ENCODE measurements around the gene FBXW4. TPM values are rescaled to one million over a fixed set of nuclear protein-coding genes. Genes with fewer than 3 reads are reported as not detected.

Gene FBXW4
- total RNA-seq, 6 experiments from 2014 or later = 15.1 to 29.5 (median 25.6) TPM

- Histone ChIP-seq H3K4me1 (no peaks in the 10 kb centered on the region), H3K27ac (no peak overlapping the region), H3K4me3 (no peak overlapping the region), H3K9me3 (no peaks in the 10 kb centered on the region), H3K27me3 (no peaks in the 10 kb centered on the region), H3K36me3 (no peaks in the 10 kb centered on the region)
- TF ChIP-seq POLR2A (IDR thresholded peaks at IDR 0.05) (no peak), CTCF (IDR thresholded peaks at IDR 0.05) (no peak)
- no peak for DNase-seq
- intact Hi-C loops (cut with DNase I) = no loop called here
- WGBS (ENCODE audit: insufficient coverage, low coverage, low lambda C conversion rate, missing lambda C conversion rate) = 78% methylated on average over 2 of the region's 2 CpGs
- ATAC-seq = no peak
Observed at GRCh38 chr10:101712997-101713396, 18.0 kb upstream of the FBXW4 start.

DNA sequence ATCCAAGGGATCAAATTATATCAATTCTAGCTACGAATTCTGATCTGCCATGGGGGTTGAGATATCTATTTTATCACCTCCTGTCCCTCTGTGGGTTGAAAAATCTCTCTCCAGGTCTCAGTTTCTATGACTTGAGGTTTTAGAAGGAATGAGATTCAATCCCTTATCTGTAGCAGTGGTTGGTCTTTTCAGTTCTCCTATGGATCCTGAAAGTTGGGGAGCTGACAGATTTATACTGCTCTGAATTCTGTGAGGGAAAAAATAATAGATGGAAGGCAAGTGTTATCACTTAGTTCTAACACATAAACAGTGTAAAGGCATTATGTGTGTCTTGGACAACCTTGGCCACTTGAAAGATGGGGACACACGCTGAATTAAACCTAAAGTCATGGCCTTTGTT lies 15.8 kb upstream of the FBXW4 start:
- Histone ChIP-seq H3K4me1 (no peaks in the 10 kb centered on the region), H3K36me3 (no peaks in the 10 kb centered on the region), H3K9me3 (no peaks in the 10 kb centered on the region), H3K27me3 (no peaks in the 10 kb centered on the region), H3K4me3 (no peak overlapping the region), H3K27ac (no peak overlapping the region)
- DNase-seq = no peak
- 62% methylated on average over 2 of the region's 2 CpGs for WGBS (ENCODE audit: insufficient coverage, low coverage, low lambda C conversion rate, missing lambda C conversion rate)
- intact Hi-C loops (cut with DNase I) = no loop called here
- no peak for TF ChIP-seq CTCF (IDR thresholded peaks at IDR 0.05)
- no peak for TF ChIP-seq POLR2A (IDR thresholded peaks at IDR 0.05)
- no peak for ATAC-seq

- no peaks in the 10 kb centered on the region for H3K9me3 ChIP-seq
- no peaks in the 10 kb centered on the region for H3K36me3 ChIP-seq
- intact Hi-C loops (cut with DNase I) = no loop called here
- TF ChIP-seq POLR2A (IDR thresholded peaks at IDR 0.05) (no peak), CTCF (IDR thresholded peaks at IDR 0.05) (no peak)
- no peak overlapping the region for H3K27ac ChIP-seq
- ATAC-seq = no peak
- no peak for DNase-seq
- 34% methylated on average over 8 of the region's 9 CpGs for WGBS (ENCODE audit: insufficient coverage, low coverage, low lambda C conversion rate, missing lambda C conversion rate)
- no peak overlapping the region for H3K4me3 ChIP-seq
- H3K27me3 ChIP-seq = no peaks in the 10 kb centered on the region
- H3K4me1 ChIP-seq = no peaks in the 10 kb centered on the region
Observed at GRCh38 chr10:101710059-101710695, 15.2 kb upstream of the FBXW4 start.

GRCh38 chr10:101709359-101710058 lies 14.5 kb upstream of the FBXW4 start:
- intact Hi-C loops (cut with DNase I) = no loop called here
- Histone ChIP-seq H3K27me3 (no peaks in the 10 kb centered on the region), H3K27ac (no peak overlapping the region), H3K9me3 (no peaks in the 10 kb centered on the region), H3K4me1 (no peaks in the 10 kb centered on the region), H3K4me3 (no peak overlapping the region), H3K36me3 (no peaks in the 10 kb centered on the region)
- ATAC-seq = no peak
- WGBS (ENCODE audit: insufficient coverage, low coverage, low lambda C conversion rate, missing lambda C conversion rate) = 54% methylated on average over 8 of the region's 9 CpGs
- DNase-seq = no peak
- TF ChIP-seq CTCF (IDR thresholded peaks at IDR 0.05) (no peak), POLR2A (IDR thresholded peaks at IDR 0.05) (no peak)

All from right lobe of liver (tissue), 6 donors.